Activated CD4-positive, alpha-beta T cell treated with anti-CD3 and anti-CD28 coated beads, Interleukin-2, amount 50 U/mL, for 1 hour (primary cell): ENCODE data around the gene MED27.

Experiments
- DNase-seq: peaks from one replicate; pipeline ENCODE4 v3.0.0-alpha.2; 2020

Gene MED27

GRCh38 chr9:131912671-131913070 lies 167.0 kb downstream of the MED27 start:
- DNase-seq, result no peak

DNA sequence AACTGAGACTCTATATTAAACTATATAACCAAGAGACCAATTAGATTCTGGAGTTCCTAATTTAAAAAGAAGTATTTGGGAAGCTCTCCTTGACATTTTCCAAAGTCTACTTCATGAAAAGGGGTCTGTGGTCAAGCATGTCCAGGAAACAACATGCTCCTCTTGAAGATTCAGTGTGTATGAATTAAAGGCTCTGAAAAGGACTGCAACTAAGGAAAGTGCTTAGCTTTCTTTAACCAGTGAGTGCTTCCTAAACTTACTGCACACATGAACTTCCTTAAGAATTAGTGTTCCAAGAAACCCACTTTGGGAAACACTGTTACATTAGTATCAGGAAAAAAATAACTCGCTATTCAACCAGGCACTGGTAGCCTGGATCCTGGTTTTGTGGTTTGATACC lies 167.6 kb downstream of the MED27 start:
- no peak for DNase-seq

DNA sequence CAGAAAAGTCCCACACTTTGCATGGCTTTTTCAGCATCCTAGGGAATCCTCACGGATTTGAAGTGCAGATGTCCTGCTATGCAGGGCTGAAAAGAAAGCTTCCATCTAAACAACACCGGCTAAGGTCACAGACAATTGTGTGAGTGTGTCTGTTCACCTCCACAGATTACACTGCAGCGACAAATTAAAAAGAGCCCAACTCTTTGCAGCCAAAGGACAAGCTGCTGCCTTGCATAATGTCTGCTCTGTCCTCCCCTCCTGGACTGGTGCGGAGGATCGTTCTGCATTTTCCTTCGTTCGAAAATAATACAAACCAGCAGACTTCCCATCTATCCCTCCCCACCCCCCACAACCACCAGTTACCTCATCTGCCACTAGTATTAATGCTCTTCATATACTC lies 169.1 kb downstream of the MED27 start:
- DNase-seq, result no peak

DNA sequence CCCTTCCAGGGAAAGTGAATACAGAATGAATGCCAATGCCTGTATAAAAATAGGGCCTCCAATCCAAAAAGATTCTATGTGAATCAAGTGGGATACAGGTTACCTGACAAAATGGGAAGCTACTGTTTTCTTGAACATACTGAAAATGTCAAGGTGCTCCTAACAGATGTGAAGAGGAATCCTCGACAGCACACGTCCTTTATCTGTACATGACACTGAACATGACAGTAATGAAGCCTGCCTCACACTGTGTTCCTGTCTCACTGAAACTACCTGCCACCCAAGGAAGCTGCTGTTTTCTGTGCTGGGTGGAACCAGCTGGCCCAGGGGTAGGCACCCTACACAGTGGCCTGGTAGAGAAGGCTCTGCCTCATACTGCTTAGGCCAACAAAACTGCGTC lies 174.5 kb downstream of the MED27 start:
- DNase-seq, result no peak

DNA sequence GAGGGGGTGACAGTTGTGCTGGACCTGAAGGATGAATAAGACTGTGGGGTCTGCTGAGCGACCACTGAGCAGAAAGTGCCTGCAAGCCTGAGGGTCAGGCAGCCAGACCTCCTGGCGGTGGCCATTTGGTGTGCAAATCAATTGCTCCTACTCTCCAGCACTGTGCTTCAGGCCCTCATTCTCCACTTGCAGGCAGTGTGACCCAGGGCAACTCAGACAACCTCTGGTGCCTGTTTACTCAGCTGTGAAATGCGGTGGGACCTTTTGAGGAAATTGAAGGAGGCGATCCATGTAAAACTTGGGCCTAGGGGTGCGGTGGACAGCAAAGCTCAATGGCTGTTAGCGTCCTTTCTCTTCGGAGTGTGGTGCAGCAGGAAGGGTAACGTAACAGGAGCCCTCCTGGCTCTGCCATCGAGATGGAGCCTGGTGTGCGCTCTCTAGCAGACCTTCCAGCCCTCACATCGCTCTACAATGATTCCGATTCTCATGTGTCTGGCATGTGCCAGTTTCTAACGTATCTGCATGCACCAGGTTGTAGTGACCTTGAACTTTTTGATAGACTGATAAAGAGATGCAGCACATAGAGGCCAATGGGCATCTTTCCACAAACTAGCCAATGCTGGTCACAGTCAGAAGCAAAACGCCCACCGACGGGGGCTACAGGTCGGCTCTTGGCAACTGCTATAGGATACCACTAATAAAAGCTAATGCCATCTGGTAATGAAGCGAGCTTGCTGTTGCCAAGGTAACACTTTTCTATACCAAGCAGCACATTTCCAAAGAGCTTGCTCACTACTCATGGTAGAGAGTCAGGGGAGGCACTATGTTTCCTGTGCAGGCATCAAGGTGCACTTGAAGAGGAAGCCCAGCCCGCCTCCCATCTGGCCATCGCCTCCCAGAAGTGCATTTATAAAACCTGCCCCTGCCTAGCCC lies 180.1 kb downstream of the MED27 start:
- DNase-seq, result no peak

DNA sequence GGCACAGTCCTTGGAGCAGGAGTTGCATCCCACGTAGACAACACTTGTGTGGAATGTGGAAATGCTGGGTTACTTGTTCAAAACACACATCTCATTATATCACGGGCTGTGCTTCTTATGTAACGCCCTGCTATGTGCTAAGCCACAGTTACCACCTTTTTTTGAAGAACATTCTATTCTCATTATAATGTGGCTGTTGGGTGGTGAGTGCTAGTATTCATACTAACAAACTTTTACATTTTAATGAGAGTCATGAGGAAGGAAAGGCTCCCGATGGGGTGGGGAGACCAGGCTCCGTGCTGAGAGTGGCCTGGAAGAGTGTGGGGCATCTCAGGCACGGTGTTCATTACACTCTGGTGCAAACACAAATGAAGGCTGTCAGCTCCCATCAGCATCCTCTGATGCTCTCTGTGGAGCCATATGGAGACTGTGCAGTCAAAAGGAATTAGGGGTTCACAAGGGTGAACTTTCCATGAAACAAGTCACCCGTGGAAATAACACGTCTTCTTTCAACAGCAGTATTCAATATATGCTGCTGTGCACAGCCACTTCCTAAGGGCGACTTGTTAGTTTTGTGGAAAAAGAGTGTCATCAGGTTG lies 186.7 kb downstream of the MED27 start:
- no peak for DNase-seq

DNA sequence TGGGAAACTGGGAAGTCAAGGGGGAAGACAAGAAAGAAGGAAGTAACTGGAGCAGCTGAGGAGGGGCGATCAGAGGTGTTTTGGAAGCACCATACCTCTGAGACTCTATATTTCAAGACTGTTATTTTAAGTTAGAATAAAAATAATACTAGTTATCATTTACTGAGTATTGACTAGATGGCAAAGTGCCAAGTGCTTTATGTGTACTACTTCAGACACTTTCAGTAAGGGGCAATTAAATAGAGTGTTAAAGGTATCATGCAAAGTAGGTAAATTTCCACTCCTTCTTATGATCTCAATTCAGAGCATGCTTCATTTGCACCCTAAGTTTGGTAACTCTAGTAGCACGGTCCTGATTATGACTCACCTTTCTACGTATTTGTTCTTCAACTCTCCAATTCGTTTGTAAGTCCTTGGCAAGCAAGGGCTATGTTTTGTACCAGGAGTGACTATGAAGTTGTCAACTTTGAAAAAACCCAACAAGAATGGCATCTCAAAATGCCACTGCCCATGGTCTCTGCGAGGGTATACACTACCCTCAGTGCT lies 187.4 kb downstream of the MED27 start:
- no peak for DNase-seq

DNA sequence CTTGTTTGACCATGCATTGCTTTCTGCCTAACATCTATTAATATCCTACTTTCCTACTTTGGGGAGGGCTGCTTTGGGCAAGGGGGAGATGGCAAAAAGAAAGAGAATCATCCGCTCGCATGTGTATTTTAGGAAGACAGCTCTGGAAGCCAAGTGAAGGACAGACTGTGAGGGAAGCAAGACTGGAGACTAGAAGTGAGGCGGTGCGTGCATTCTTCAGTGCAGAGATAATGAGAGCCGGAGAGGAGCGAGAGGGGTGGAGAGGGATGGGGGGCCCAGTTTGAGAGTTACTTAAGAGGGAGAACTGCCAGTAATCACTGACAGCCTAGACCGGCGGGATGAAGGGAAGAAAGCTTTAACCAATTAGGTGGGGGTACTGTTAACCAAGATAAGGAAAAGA lies 188.1 kb downstream of the MED27 start:
- DNase-seq, result no peak

DNA sequence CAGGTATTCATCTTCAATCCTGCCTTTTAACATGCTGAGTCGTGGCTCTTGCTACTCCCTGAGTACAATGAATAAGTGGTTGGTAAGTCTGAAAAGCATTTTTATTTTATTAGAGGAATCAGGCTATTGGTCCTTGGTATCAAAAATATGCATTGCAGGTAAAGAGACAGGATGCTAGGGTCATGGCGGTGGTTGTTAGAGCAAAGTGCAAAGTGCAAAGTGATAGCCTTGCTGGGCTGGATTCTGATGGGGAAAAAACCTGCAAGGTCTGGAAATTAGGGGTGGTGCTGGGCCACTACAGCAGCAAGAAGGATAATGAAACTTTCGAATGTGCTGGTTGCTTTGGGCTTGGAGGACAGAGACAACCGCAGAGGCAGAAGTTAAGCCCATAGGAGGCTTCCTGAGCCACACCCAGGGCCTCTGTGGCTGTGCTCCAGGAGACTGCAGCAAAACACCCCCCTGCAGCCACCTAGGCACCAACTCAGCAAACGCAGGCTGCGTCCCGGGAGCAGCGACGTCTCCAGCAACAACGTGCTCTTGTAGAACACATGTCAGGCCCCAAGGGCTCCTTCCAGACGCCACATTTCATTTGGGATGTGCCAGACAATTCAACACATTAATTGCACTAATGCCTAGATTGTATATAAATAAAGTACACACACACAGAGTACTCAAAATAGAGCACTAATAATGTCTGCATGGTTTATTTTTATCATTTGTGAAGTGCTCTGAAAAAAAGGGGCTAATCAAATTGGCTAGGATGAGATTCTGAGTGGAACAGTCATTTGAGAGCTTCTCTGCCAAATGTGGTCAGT lies 190.0 kb downstream of the MED27 start:
- DNase-seq, result no peak

- no peak for DNase-seq
Observed at GRCh38 chr9:131888923-131889322, 190.7 kb downstream of the MED27 start.

DNA sequence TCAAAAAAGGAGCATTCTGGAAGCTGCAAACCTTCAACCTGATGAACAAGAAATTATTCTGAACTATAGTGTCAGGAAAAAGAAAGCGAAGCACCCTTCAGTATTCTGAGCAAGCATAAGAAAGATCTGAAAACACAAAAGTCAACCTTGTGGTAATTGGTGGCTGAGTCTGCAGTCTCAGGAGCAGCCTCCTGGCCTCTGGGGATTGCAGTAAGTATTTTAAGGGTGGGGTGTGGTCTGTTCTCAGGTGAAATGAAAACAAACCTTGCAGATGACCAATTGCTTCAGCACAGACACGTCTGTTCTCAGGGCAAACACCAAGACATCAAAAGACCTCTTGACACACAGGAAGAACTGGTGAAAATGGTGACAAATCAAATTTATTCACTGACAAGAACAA lies 192.0 kb downstream of the MED27 start:
- DNase-seq, result no peak

GRCh38 chr9:131886826-131887225 lies 192.8 kb downstream of the MED27 start:
- no peak for DNase-seq

GRCh38 chr9:131885144-131885609 lies 194.5 kb downstream of the MED27 start:
- DNase-seq, result no peak

GRCh38 chr9:131884222-131884621 lies 195.4 kb downstream of the MED27 start:
- no peak for DNase-seq

DNA sequence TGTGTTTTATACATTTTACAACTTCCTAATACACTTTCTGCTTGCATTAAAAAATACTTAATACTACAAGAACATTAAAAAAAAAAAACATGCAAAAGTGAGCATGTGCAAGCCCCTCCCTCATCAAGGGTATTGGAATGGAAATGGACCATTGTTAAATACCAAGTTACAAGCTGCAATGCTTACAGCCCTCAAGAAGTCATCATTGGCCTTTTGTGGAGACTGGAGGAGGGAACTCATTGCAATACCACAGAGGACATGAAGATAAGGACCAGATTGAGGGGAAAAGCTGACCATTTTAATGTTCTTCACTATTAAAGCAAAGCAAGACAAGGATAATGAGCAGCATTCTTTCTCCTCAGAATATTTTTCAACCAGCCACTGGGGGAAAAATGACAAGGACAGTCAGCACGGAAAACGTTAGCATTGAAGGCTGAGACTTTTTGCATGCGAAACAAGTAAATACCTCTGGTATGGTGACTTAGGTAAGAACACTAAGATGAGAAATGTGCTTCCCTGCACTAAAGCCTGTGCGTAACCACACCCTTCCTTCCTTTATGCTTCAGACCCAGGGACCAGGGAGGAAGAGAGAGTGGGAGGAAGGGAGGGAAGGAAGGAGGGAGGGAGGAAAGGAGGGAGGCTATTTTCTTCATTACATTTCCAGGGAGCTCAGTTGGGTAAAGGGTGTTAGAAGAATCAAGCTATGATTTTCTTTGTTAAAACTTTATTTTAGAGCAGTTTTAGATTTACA lies 198.7 kb downstream of the MED27 start:
- DNase-seq, result no peak

DNA sequence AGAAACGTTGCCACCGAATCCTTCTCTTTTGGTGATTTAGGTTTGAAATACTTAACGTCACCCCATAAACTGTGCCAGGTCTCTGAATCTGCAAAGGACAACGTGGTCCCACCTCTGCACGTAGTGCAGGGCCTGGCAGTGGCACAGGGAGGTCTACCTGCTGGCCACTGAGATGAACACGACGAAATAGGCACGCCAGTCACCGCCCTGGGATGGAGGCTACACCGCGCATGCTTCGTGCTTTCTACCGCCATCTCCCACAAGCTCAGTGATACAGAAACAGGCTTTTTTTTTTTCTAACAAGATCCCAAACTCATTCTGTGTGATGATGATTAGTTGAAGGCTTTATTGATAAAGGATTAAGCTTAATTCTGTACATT lies 199.8 kb downstream of the MED27 start:
- no peak for DNase-seq

- DNase-seq, result no peak
Observed at GRCh38 chr9:131879181-131879910, 200.3 kb downstream of the MED27 start.

DNA sequence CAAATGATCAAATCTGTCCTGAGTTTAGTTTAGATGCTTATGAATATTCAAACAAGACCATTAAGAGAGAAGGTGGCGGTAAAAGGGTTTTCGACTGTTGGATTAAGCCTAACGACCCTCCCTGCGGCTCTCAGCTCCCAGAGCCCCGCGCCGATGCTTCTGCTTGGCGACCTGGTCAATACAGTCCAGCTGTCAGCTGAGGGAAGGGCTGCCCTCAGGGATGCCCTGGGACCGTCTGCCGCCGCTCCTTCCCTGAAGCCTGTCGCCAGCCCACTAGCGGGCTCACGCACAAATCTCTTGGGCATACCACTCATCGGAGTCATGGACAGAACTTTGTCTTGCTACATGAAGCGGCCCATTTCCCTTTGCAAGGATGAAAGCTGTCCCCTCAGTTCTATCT lies 203.2 kb downstream of the MED27 start:
- DNase-seq, result no peak

DNA sequence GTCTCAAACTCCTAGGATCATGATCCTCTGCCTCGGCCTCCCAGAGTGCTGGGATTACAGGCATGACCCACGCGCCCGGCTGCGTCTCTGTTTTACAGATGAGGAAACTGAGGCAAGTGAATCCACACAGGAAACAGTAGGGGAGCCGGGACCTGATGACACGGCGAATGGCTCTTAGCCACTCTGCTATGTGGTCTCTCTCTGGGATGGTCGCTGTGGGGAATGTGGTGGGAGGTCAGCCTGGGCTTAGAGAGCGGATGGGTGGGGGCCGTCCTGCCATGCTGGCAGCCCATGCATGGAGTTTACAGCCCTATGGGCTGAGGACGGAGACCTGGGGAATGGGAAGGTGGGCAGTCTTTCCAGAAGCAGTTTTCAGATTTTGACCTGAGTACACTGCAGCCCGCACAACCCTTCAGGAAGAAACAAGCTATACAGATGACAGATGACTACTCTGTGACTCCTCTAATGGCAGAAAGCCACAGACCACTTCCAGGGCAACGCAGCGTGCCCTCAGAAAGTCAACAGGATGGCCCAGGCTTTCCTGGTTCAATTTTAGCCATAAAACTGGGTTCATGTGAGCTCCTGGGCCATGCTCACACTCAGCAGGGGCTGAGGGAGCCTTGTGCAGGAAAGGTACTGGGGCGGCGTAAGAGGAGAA lies 203.7 kb downstream of the MED27 start:
- no peak for DNase-seq

DNA sequence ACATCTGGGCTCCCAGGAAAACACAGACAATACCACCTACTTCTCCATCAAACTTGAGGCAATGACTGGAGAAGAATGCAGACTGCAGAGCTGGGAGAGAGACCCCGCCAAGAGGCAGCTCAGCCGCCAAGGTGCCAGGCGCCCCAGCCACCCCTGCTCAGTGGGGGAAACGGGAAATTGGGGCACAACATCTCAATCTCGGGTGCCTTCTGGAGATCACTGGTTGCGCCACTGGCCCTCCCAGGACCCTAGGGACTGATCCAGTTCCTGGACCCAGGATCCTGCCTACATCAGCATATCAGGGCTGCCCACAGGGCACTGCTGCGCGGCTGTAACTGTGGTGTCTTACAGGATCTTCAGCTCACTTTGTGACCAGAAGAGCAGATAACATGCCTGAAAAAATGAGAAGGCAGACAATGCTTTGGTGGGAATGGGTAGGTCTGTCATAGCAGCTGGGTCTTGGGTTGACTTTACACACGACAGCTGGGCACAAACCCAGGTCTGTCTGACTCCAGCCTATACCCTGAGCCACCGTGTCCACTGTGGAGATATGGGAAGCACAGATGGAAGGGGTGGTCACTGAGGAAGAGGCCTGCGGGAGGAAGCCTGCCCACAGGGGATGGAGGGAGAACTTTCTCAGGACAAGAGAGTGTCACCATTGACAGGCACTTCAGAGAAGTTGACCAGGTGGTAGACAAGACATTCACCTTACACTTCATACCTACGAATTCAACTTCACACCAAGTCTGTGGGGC lies 204.6 kb downstream of the MED27 start:
- no peak for DNase-seq
